GM21515 (cell line): ENCODE results near the gene EYA3.
A peak's percentile ranks its signal among the peaks of the same experiment; 100 is the strongest.

ENCODE experiments used
- ATAC-seq: cut with Tn5 transposase; IDR thresholded peaks from one replicate; pipeline ENCODE4 v1.9.1; 2021; ENCODE audit not compliant: unreplicated experiment

The EYA3 gene

DNA sequence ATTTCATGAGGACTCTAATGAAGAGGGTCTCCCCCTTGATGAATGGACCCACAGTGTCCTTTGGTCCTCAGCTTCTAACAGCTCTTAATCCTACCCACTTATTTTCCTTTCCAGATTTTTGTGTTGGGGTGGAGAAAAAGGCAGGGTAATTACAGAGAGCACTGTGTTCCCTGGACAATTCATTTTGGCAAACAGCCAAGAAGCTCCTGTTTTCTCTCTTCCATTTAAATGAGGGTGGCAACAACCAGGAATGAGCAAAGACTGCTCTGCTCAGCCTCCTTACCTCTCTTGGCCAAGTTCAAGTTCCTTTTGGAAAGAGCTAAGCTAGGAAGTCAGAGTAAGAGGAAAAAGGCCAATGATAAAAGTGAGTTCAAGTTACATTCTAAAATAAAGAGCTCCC, 116.7 kb downstream of the EYA3 start:
- no peak for ATAC-seq

DNA sequence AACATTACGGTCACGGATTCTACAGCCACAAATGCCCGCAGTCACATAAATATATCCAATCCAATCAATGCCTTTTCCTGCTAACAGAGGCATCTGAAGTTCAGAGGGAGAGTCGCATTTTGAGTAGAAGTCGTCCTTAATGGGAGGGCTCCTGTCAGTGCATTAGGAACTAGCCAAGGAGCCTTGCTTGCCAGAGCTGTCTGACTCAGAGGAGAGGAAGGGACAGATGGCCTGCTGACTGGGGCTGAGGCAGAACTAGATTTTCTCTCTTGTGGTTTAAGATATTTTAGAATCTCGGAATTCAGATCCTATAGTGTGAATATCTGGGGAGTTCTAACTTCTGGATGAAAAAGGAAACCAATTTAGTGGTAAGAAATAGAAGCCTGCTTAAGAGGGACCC, 118.0 kb downstream of the EYA3 start:
- ATAC-seq, result no peak

DNA sequence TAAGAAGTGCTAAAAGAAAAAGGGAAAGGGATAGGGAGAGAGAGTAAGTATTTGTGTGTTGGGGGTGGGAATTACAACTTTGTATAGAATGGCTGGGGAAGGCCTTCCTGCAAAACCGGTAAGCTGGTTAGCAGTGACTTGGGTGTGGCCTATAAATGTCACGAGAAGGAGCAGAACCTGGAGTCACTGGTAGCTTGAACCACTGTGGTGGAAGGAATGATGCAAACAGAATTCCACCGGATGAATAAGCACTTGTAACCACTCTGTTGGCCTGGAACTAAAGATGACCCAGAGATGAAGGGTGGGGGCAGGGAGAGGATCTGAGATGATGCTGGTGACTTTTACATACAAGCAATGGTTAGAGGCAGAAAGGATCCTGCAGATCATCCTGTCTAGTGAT, 119.7 kb downstream of the EYA3 start:
- no peak for ATAC-seq

DNA sequence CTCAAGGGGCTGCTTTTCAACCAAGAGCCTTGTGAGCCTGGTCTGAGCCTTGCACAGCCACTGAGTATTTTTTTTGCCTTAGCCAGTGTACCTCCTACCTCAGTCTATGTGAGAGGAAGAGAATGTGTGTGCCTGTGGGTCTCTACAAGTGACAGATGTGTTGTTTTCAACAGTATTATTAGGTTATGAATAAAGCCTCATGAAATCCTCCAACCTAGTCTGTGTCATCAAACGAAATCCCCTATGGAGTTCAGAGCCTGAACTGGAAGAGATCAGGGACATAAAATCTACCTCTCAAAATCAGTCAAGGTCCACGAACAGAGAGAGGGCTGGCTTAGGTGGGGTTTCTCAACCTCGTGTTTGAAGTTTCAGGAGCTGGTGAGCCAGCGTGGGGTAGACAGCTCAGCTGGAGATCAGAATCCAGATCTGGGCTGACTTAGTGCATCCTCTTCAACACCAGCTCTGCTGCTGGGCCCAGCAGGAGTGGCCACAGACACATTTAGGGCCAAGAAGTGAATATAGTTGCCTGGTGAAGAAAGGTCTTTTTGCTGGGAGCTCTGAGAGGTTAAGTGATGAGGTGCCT, 120.4 kb downstream of the EYA3 start:
- ATAC-seq, result no peak

DNA sequence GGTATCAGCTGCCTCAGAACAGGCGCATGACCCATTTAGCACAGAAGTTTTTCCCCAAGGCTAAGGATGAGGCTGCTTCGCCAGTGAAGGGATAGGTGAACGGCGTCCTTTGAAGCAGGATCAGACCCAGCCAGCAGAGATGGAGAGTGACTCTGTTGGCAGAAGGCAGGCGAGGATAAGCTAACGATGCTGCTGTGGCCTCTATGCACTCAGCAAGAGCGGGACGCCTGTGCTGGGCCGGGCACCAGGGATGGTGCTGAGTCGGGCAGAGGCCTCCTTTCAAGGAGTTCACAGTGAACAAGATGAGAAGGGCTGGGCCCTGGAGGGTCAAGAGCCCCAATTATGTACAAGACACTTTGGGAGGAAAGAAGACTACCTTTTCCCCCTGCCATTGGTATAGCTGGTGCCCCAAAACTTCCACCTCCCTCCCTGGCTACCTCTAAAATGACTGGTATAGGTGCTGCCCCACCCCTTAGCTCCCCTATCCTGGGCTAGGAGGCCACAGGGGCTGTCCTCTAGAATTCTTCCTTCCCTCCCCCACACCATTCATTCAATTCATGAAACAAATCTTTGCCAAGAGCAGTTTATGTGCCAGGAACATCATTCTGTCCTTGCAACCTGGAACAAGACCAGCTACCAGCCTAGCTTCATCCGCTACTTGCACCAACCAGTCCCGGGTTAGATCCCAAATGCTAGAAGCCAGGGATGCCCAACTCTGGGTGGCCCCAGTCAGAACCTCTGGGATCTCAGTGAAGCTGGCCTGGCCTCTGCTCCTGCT, 121.1 kb downstream of the EYA3 start:
- ATAC-seq, result no peak

DNA sequence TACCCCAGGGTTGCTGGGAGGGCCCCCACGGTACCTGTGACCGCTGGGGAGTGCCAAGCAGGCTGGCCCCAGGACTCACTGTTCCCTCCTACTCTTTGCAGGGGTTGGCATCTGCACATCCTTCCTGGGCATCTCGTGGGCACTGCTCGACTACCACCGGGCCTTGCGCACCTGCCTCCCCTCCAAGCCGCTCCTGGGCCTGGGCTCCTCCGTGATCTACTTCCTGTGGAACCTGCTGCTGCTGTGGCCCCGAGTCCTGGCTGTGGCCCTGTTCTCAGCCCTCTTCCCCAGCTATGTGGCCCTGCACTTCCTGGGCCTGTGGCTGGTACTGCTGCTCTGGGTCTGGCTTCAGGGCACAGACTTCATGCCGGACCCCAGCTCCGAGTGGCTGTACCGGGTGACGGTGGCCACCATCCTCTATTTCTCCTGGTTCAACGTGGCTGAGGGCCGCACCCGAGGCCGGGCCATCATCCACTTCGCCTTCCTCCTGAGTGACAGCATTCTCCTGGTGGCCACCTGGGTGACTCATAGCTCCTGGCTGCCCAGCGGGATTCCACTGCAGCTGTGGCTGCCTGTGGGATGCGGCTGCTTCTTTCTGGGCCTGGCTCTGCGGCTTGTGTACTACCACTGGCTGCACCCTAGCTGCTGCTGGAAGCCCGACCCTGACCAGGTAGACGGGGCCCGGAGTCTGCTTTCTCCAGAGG, 121.9 kb downstream of the EYA3 start:
- ATAC-seq, result no peak

DNA sequence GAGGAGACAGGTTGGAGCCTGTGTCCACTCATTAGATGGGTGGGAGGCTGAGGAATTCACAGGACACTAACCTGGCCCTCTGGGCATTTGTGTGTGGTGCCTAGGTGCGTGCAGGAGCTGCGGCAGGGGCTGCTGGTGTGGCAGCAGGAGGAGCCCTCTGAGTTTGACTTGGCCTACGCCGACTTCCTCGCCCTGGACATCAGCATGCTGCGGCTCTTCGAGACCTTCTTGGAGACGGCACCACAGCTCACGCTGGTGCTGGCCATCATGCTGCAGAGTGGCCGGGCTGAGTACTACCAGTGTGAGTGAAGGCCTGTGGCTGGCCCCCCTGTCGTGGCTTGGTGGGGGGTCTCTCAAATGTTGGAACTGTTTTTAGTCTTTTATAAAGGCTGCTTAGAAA, 125.0 kb downstream of the EYA3 start:
- ATAC-seq, result no peak

DNA sequence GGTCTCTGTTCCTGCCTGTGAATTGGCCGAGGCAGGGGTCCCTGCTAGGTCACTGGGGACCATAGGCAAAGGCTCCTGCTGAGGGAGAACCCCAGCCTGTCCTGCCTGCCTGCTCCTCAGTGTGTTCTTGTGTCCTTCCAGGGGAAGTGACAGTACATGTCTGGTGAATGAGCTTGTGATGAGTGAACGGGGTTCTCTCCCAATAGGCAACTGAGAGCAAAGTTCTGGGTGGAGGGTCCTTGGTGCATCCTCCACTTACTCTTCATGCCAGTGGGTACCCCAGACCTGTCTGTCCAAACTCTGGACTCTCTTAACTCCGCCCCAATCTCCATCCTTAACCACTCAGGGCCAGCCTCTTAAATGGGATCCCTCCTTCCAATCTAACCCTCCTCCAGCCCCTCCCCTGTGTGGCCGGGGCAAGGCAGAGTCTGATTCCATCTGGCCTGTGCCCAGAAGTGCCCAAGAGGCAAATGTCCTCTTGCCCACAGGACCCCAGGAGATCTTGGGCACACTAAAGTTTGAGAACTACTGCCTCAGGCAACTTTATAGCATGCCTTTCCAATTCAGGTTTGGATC, 126.7 kb downstream of the EYA3 start:
- no peak for ATAC-seq

DNA sequence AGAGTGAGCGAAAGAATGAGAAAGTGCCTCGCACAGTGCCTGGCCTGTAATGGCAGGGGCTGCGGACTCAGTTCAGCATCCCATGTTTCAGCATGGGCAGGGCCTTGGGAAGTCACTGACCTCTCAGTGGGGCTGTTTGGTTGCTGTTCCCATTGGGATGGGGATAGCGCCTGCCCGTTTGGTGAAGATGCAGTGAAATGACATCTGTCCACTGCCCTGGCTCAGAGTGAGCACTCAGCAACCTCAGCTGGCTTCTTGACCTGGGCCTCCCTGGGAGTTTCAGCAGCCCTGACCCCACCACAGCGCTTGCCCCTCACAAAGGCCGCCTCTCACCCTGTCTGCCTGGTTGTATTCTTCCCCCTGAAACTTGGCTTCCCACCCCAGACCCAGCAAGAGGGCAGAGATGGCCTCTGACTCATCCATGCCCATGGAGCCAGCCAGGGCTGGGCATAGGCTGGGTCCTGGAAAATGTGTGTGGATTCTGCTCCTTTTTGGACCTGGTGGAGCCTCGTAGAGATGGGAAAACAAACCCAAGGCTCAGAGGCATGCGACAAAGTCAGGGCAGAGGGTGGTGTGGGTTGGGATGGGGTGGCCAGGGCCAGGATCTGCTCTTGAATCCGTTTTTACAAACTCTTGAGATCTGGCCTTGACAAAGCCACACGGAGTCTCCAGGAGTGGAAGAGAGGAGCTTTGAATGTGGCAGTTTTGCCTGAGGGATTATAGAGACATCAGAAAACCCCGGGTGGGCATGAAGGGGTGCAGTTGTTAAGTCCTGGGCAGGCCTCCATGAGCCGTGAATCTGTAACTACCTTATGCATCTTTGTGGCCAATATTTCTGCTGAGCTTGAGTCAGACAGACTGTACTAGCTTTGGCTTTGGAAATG, 127.4 kb downstream of the EYA3 start:
- ATAC-seq, result no peak

DNA sequence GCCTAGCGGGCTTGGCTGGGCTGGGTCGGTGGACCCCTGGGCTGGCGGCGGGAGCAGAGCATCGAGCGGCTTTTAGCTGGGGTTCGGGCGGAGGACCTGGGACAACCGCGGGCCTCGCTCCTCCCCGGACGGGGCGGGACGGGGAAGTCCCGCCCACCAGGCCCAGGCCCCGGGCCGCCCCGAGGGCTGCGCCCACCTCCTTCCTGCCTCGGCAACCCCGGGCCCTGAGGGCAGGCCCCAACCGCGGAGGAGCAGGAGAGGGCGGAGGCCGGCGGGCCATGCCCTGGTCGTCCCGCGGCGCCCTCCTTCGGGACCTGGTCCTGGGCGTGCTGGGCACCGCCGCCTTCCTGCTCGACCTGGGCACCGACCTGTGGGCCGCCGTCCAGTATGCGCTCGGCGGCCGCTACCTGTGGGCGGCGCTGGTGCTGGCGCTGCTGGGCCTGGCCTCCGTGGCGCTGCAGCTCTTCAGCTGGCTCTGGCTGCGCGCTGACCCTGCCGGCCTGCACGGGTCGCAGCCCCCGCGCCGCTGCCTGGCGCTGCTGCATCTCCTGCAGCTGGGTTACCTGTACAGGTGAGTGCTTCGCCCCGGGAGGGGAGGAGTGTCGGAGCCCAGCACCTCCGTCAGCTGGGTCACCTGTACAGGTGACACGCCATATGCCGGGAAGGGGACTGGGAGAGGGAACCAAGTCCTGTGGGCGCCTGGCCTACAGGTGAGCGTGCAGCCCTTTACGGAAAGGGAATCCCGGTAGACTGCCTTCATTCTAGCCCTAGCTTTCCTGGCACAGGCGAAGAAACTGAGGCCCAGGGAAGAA, 128.4 kb downstream of the EYA3 start, which contains the start of gene XKR8:
Gene XKR8, plus strand, starts transcription at position 182 of the 812 bp plus-strand sequence. Its CDS starts 97 bp downstream, at position 279.
- peak; percentile 87 for ATAC-seq

DNA sequence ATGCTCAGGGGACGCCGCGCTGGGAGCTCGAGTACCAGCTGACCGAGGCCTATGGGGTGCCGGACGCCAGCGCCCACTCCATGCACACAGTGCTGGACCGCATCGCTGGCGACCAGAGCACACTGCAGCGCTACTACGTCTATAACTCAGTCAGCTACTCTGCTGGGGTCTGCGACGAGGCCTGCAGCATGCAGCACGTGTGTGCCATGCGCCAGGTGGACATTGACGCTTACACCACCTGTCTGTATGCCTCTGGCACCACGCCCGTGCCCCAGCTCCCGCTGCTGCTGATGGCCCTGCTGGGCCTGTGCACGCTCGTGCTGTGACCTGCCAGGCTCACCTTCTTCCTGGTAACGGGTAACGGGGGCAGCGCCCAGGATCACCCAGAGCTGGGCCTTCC, 129.9 kb downstream of the EYA3 start:
- no peak for ATAC-seq

DNA sequence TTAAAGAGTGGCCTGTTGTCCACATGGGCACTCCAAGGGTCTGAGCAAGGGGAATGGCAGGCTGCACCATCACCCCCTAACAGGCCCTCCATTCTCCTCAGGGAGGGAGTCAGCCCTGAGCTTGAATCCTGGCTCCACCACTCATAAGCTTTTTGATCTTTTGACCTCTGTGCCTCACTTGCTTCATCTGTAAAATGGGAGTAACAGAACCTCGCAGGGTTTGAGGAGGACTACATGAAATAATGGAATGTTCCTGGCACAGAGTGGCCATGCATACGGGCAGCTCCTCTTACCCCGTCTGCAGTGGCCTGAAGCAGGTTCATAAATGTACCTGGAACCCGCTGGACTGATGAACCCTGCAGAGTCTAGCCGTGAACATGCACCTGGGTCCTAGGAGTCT, 130.8 kb downstream of the EYA3 start:
- no peak for ATAC-seq

DNA sequence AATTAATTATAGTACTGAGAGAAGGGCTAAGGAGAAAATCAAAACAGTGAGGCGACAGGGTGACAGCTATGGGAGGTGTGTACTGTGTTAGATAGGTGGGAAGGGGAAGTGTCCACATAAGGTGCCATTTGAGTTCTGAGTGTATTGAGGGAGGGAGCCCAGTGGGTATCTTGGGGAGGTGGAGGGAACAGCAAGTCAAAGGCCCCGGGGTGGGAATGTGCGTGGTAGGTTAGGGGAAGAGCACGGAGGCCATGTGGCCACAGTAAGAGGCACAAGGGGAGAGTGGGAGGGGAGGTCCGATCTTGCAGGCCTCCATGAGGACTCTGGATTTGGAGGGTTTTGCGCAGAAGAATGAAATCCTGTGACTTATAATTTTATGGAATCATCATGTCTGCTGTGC, 131.6 kb downstream of the EYA3 start:
- ATAC-seq, result no peak

DNA sequence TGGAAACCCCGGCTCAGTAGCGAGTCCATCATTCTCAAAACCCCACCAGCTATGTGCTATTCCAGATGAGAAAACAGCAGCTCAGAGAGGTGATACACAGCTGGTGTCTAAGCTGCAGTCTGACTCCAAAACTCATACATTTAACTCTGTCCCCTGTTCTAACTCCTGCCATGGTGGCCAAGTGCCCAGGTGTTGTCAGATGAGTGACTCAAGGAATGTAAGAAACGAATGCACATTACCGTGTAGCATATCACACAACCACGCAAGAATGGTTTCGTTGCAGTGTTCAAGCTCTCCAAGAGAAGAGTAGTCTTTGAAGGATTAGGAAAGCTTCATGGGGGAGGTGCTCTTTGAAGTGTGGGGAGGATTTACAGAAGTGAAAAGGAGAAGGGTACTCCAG, 133.3 kb downstream of the EYA3 start:
- no peak for ATAC-seq

DNA sequence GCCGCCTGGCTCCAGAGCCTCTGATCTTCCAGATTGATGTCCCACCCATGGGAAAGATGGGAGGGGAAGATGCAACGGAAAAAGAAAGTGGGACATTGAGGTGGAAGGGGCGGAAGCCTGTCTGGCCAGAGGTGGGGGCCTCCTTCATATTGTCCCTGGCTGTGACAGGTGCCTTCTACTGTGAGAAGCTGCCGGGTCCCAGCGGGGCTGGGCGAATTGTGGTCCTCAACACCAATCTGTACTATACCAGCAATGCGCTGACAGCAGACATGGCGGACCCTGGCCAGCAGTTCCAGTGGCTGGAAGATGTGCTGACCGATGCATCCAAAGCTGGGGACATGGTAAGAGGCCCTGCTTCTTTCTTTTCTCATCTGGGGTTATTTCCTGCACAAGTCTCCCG, 134.2 kb downstream of the EYA3 start:
- no peak for ATAC-seq

DNA sequence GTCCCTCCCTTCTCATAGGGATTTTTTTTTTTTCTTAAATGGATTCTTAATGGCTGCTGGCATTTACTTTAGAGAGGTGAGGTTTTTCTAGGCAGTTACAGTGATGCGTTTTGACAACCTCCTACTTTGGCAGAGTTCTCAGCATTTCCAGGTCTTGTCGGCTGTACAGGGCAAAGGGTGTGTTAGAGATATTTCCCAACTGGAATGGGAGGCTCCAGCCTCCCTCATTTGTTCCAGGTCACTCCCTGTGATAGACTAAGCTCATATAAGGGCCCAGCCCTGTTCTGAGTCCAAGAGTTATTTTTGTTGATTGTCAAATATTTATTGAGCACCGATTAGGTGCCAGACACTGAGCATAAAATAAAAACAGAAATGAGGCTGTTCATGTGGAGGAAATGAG, 136.3 kb downstream of the EYA3 start:
- no peak for ATAC-seq

DNA sequence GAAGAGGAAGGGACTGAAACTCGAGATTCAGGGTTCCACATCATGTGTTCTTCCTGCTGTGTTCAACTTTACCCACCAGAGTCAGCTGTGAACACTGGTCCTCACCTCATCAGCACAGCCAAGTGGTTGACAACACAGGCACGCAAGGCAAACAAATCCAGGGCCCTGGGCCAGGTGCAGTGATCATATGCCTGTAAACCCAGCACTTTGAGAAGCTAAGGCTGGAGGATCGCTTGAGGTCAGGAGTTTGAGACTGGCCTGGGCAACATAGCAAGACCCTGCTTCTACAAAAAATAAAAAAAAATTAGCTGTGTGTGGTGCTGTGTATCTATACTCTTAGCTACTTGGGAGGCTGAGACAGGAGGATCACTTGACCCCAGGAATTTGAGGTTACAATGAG, 137.0 kb downstream of the EYA3 start:
- no peak for ATAC-seq

DNA sequence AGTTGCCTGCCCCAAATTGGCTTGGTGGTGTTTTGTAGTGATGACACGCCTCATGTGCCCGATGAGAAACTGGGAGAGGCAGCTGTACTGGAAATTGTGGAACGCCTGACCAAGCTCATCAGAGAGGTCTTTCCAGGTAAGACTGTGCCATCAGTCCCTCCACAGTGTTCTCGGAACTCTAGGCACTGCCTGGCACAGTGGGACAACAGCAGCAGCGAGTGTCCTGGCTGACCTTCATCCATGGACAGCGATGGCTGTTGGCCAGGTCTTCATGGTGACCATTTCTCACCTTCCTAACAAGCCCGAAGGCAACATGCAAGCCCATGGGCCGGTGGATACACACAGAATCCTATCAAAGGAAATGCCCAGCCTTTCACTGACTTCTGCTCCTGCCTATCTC, 139.4 kb downstream of the EYA3 start:
- no peak for ATAC-seq

DNA sequence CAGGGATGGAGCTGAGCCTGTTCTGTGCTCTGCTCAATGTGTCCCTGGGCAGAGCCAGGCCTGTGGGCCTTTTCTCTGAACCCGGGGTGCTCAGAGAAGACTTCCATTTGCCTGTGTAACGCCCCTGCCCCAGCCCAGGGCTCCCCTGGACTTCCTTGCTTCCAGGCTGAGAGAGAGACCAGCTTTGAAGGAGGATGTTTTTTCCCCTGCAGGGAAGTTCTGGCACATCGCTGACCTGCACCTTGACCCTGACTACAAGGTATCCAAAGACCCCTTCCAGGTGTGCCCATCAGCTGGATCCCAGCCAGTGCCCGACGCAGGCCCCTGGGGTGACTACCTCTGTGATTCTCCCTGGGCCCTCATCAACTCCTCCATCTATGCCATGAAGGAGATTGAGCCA, 143.4 kb downstream of the EYA3 start:
- ATAC-seq, result no peak
